ENCODE measurements around the gene GSK3B. TPM values are rescaled to one million over a fixed set of nuclear protein-coding genes. Genes with fewer than 3 reads are reported as not detected.

GSK3B gene
- total and polyA plus RNA-seq, 2 donors (not counting 3 experiments of a cell fraction or from before 2014, with no cell fraction given) = 22.1 to 50.1 TPM

GRCh38 chr3:119859728-119860127 lies 234.5 kb downstream of the GSK3B start:
- no peak for TF ChIP-seq POLR2AphosphoS5 (IDR thresholded peaks at IDR 0.05; ENCODE audit: insufficient read depth, low read depth, low read length)
- no peak for TF ChIP-seq POLR2A (IDR thresholded peaks at IDR 0.05; ENCODE audit: low read depth, low read length)
- no peak for TF ChIP-seq EZH2 (IDR thresholded peaks at IDR 0.05; ENCODE audit: borderline replicate concordance, low read depth, low read length, severe bottlenecking)
- no peak for TF ChIP-seq GATA2 (IDR thresholded peaks at IDR 0.05; ENCODE audit: insufficient read depth, insufficient read length, low read depth, low read length)
- no peak for TF ChIP-seq MYC (IDR thresholded peaks at IDR 0.05; ENCODE audit: low read depth, low read length)
- TF ChIP-seq CTCF (IDR thresholded peaks at IDR 0.05; ENCODE audit: extremely low read depth in 1 of 2, insufficient read depth in 1 of 2, low read depth in 1 of 2, low read length in 2 of 2) = no peak
- TF ChIP-seq FOS (IDR thresholded peaks at IDR 0.05; ENCODE audit: borderline replicate concordance, insufficient read depth, low read length) = no peak
- TF ChIP-seq MAX (IDR thresholded peaks at IDR 0.05; ENCODE audit: insufficient read depth, insufficient read length) = no peak
- TF ChIP-seq JUN (IDR thresholded peaks at IDR 0.05; ENCODE audit: borderline replicate concordance, insufficient read depth, insufficient read length, low read depth) = no peak
- Histone ChIP-seq H4K20me1 (replicated peaks; ENCODE audit: control insufficient read depth, extremely low read depth, insufficient read depth, low read length) (no peaks in the 10 kb centered on the region), H3K4me3 (replicated peaks in 1 of 3; ENCODE audit: insufficient read depth in 1 of 3, low read depth in 1 of 3, low read length in 3 of 3) (no peak overlapping the region), H3K9me3 (replicated peaks; ENCODE audit: control insufficient read depth, insufficient read depth, low read length) (no peaks in the 10 kb centered on the region), H3K79me2 (ENCODE audit: control insufficient read depth, insufficient read depth, low read length) (no peaks in the 10 kb centered on the region), H3K9me1 (replicated peaks; ENCODE audit: control insufficient read depth, extremely low read depth, insufficient read depth, low read length) (no peaks in the 10 kb centered on the region), H3K9ac (replicated peaks; ENCODE audit: extremely low read depth, insufficient read depth, low read length) (no peak overlapping the region), H3K27me3 (ENCODE audit: control insufficient read depth in 2 of 2, insufficient read depth in 2 of 2, low read length in 2 of 2) (no peaks in the 10 kb centered on the region), H3K27ac (ENCODE audit: insufficient read depth, low read depth, low read length) (no peak overlapping the region), H2AFZ (ENCODE audit: low read depth, low read length) (no peak overlapping the region), H3K4me1 (ENCODE audit: control insufficient read depth, extremely low read depth, insufficient read depth, low read length) (no peaks in the 10 kb centered on the region), H3K4me2 (ENCODE audit: insufficient read depth, low read length) (no peak overlapping the region), H3K36me3 (ENCODE audit: control insufficient read depth in 2 of 2, extremely low read depth in 1 of 2, insufficient read depth in 2 of 2, low read length in 2 of 2) (peaks cover 9 to 12% of the 10 kb centered on the region in 2 experiments)
- no peak for FAIRE-seq
- no TSS peak for BruUV-seq (replicated peaks)
- no peak for DNase-seq (ENCODE audit: low read depth, low spot score)
- intact Hi-C loops (cut with micrococcal nuclease) (no loop called here), dilution Hi-C loops (cut with MboI; ENCODE audit: extremely low pct_ligation_motif_present, low sequenced_read_pairs) (no loop called here)
- POLR2A ChIA-PET = no interaction called here
- CTCF ChIA-PET = interaction anchor here (1.9 to 2.6 kb wide), 2 partner anchors 20 to 32 kb away, joined by 7 to 8 read pairs; no protein-coding TSS in a partner anchor
